ENCODE data around the gene LAMB4.

The LAMB4 gene, protein sequence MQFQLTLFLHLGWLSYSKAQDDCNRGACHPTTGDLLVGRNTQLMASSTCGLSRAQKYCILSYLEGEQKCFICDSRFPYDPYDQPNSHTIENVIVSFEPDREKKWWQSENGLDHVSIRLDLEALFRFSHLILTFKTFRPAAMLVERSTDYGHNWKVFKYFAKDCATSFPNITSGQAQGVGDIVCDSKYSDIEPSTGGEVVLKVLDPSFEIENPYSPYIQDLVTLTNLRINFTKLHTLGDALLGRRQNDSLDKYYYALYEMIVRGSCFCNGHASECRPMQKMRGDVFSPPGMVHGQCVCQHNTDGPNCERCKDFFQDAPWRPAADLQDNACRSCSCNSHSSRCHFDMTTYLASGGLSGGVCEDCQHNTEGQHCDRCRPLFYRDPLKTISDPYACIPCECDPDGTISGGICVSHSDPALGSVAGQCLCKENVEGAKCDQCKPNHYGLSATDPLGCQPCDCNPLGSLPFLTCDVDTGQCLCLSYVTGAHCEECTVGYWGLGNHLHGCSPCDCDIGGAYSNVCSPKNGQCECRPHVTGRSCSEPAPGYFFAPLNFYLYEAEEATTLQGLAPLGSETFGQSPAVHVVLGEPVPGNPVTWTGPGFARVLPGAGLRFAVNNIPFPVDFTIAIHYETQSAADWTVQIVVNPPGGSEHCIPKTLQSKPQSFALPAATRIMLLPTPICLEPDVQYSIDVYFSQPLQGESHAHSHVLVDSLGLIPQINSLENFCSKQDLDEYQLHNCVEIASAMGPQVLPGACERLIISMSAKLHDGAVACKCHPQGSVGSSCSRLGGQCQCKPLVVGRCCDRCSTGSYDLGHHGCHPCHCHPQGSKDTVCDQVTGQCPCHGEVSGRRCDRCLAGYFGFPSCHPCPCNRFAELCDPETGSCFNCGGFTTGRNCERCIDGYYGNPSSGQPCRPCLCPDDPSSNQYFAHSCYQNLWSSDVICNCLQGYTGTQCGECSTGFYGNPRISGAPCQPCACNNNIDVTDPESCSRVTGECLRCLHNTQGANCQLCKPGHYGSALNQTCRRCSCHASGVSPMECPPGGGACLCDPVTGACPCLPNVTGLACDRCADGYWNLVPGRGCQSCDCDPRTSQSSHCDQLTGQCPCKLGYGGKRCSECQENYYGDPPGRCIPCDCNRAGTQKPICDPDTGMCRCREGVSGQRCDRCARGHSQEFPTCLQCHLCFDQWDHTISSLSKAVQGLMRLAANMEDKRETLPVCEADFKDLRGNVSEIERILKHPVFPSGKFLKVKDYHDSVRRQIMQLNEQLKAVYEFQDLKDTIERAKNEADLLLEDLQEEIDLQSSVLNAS (N-terminal part only)

DNA sequence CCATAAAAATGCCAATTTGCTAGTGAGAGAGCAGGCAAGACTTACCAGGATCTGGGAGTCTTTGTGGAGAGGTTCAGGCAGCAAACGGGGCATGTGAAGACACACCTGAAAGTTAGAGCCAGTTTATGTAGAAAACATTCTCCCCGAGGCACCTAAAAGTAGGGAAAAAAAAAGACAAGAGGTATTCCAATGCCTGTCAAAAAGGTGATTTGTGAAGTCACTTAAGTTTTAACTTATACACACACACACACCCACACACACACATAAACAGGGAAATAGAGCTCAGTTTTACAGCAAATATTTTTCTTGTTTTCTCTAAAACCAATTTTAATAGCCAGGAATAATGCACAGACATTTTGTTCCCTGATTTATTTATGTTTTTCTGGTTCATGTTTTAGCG, at the start of gene LAMB4:
LAMB4 (minus strand) TSS at position 101 of the 400 bp plus-strand sequence. CDS start 7,197 bp downstream, outside the sequence.
- Histone ChIP-seq H3K27me3 (no peaks in the 10 kb centered on the region), H3K4me3 (ENCODE audit: low read depth in 1 of 2, low read length in 1 of 2) (no peak within 1 kb of the TSS), H3K9me3 (no peaks in the 10 kb centered on the region), H3K4me1 (ENCODE audit: control insufficient read depth in 1 of 2, insufficient read depth in 1 of 2, low read depth in 1 of 2, low read length in 1 of 2) (peaks cover 6 to 14% of the 10 kb centered on the region in 2 experiments), H3K27ac (no peak within 1 kb of the TSS), H3K36me3 (no peaks in the 10 kb centered on the region)
- TF ChIP-seq, protein P1, sequence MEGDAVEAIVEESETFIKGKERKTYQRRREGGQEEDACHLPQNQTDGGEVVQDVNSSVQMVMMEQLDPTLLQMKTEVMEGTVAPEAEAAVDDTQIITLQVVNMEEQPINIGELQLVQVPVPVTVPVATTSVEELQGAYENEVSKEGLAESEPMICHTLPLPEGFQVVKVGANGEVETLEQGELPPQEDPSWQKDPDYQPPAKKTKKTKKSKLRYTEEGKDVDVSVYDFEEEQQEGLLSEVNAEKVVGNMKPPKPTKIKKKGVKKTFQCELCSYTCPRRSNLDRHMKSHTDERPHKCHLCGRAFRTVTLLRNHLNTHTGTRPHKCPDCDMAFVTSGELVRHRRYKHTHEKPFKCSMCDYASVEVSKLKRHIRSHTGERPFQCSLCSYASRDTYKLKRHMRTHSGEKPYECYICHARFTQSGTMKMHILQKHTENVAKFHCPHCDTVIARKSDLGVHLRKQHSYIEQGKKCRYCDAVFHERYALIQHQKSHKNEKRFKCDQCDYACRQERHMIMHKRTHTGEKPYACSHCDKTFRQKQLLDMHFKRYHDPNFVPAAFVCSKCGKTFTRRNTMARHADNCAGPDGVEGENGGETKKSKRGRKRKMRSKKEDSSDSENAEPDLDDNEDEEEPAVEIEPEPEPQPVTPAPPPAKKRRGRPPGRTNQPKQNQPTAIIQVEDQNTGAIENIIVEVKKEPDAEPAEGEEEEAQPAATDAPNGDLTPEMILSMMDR (IDR thresholded peaks at IDR 0.05), result no peak

DNA sequence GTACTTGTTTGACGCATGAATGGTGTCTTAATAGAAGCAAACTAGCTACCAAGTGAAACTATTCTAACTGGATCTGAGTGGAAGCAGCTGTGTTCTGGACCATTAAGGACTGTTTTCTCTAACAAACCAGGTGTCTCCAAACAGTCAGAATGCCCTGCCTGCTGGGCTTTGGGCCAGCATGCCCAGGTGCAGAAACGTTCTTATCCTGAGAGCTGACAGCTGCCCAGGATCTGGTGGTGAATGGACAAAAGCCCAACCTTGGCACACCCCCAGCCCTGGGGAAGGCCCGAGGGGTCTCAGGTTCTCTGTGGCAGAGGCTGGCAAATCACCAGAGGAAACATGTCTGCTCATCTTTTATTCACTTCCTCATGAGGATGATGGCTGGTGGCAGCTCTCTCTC, 48.2 kb upstream of the LAMB4 start:
- TF ChIP-seq, protein P1 (IDR thresholded peaks at IDR 0.05), result no peak

DNA sequence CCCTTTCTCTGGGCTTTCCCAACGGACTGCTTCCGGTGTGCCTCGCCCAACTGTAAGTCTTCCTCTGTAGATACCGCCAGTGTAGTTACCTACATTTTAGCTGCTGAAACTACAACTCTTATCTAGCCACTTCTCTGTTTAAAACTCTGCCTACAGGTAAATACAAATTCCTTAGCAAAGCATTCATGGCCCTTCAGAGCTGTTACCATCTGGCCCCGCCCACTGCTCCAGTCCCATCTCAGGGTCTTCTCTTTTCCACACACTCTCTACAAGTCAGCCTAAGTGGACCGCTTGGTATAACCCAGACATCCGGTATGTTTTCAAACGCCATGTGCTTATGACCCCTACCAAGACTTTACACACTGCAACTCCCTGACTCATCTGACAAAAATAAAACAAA, 41.0 kb upstream of the LAMB4 start:
- H3K4me3 ChIP-seq (ENCODE audit: low read depth in 1 of 2, low read length in 1 of 2), result no peak overlapping the region
- H3K36me3 ChIP-seq, result no peaks in the 10 kb centered on the region
- H3K4me1 ChIP-seq (ENCODE audit: control insufficient read depth in 1 of 2, insufficient read depth in 1 of 2, low read depth in 1 of 2, low read length in 1 of 2), result no peaks in the 10 kb centered on the region
- H3K27me3 ChIP-seq, result peaks cover 39% of the 10 kb centered on the region
- TF ChIP-seq, protein P1 (IDR thresholded peaks at IDR 0.05), result no peak
- no peaks in the 10 kb centered on the region for H3K9me3 ChIP-seq
- no peak overlapping the region for H3K27ac ChIP-seq

More for the DNA sequence above, 48.2 kb upstream of the LAMB4 start:
- no peak overlapping the region for H3K27ac ChIP-seq
- no peaks in the 10 kb centered on the region for H3K36me3 ChIP-seq
- no peaks in the 10 kb centered on the region for H3K4me1 ChIP-seq (ENCODE audit: control insufficient read depth in 1 of 2, insufficient read depth in 1 of 2, low read depth in 1 of 2, low read length in 1 of 2)
- H3K4me3 ChIP-seq (ENCODE audit: low read depth in 1 of 2, low read length in 1 of 2), result no peak overlapping the region
- no peaks in the 10 kb centered on the region for H3K9me3 ChIP-seq
- H3K27me3 ChIP-seq, result peaks cover 34% of the 10 kb centered on the region

DNA sequence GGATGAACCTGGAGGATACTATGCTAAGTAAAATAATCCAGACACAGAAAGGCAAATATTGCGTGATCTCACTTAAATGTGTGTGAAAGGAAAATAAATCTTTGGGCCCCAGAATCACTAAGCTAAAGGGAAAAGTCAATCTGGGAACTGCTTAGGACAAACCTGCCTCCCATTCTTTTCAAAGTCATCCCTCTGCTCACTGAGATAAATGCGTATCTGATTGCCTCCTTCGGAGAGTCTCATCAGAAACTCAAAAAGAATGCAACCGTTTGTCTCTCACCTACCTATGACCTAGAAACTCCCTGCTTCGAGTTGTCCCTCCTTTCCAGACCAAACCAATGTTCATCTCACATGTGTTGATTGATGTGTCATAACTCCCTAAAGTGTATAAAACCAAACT, 40.1 kb upstream of the LAMB4 start:
- TF ChIP-seq, protein P1 (IDR thresholded peaks at IDR 0.05), result no peak
- no peaks in the 10 kb centered on the region for H3K4me1 ChIP-seq (ENCODE audit: control insufficient read depth in 1 of 2, insufficient read depth in 1 of 2, low read depth in 1 of 2, low read length in 1 of 2)
- H3K27me3 ChIP-seq, result peaks cover 30% of the 10 kb centered on the region
- H3K27ac ChIP-seq, result no peak overlapping the region
- no peaks in the 10 kb centered on the region for H3K36me3 ChIP-seq
- H3K9me3 ChIP-seq, result no peaks in the 10 kb centered on the region
- no peak overlapping the region for H3K4me3 ChIP-seq (ENCODE audit: low read depth in 1 of 2, low read length in 1 of 2)

DNA sequence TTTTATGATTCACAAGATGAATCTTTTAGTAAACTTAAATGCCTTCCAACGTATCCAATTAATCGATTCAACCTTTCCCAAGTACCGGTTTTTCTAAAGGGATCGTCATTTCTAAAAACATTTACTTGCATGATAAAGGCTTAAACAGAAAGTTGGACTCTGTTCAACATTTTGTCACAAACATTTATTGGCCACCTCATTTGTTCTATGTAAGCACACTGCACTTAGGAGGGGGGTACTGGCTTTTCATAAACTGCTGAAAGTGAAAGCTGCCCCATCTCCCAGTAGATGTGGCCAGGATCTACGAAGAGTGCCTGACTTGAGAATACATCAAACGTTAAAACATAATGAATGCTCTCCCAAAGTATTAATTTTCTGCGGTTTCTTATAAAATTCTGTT, 37.3 kb upstream of the LAMB4 start:
- H3K4me1 ChIP-seq (ENCODE audit: control insufficient read depth in 1 of 2, insufficient read depth in 1 of 2, low read depth in 1 of 2, low read length in 1 of 2), result no peaks in the 10 kb centered on the region
- H3K36me3 ChIP-seq, result no peaks in the 10 kb centered on the region
- TF ChIP-seq, protein P1 (IDR thresholded peaks at IDR 0.05), result no peak
- H3K4me3 ChIP-seq (ENCODE audit: low read depth in 1 of 2, low read length in 1 of 2), result no peak overlapping the region
- H3K9me3 ChIP-seq, result no peaks in the 10 kb centered on the region
- H3K27ac ChIP-seq, result no peak overlapping the region
- H3K27me3 ChIP-seq, result peaks cover 8% of the 10 kb centered on the region

All from neutrophil (primary cell).